ENCODE measurements around the gene FBH1. TPM values are rescaled to one million over a fixed set of nuclear protein-coding genes. Genes with fewer than 3 reads are reported as not detected.
A peak's percentile ranks its signal among the peaks of the same experiment; 100 is the strongest.
"Not testable (repeated sequence)": the region's sequence is repeated elsewhere in the genome, so short reads cannot be mapped to it uniquely, and the experiment has no call there.

The FBH1 gene
- total RNA-seq, 1 donor from 2014 or later: 71.5 TPM

- no peaks in the 10 kb centered on the region for H3K27me3 ChIP-seq (ENCODE audit: insufficient read depth, low read length)
- peaks cover 6% of the 10 kb centered on the region for H3K4me1 ChIP-seq (ENCODE audit: insufficient read depth, low read length)
- H3K27ac Mint-ChIP-seq (ENCODE audit: unreplicated experiment): no peak overlapping the region
- TF ChIP-seq CTCF (IDR thresholded peaks at IDR 0.05; ENCODE audit: insufficient read depth, low read depth, low read length) (no peak), EZH2 (IDR thresholded peaks at IDR 0.05; ENCODE audit: insufficient read depth, low read length) (no peak)
- no peak overlapping the region for H3K4me2 ChIP-seq (ENCODE audit: low read length)
- no peak overlapping the region for H3K9ac ChIP-seq (ENCODE audit: low read length)
- H3K4me3 ChIP-seq (ENCODE audit: insufficient read depth, low read depth, low read length): no peak overlapping the region
- no peaks in the 10 kb centered on the region for H3K36me3 ChIP-seq (ENCODE audit: insufficient read depth, low read length)
- H2AFZ ChIP-seq (ENCODE audit: low read depth, low read length): no peak overlapping the region
- no peaks in the 10 kb centered on the region for H3K9me3 ChIP-seq (ENCODE audit: insufficient read depth, low read depth, low read length)
- no peak for FAIRE-seq
- no peak overlapping the region for H3K27ac ChIP-seq (ENCODE audit: low read depth, low read length)
- no peaks in the 10 kb centered on the region for H4K20me1 ChIP-seq (ENCODE audit: insufficient read depth, low read length)
- peaks cover 6% of the 10 kb centered on the region for H3K4me1 Mint-ChIP-seq (ENCODE audit: low read depth, unreplicated experiment)
- H3K4me3 Mint-ChIP-seq (ENCODE audit: unreplicated experiment): no peak overlapping the region
- peaks cover 7% of the 10 kb centered on the region for H3K9me3 Mint-ChIP-seq (ENCODE audit: unreplicated experiment)
- H3K79me2 ChIP-seq (ENCODE audit: insufficient read depth, low read length): no peaks in the 10 kb centered on the region
- no peak for DNase-seq (ENCODE audit: low read depth)
- H3K36me3 Mint-ChIP-seq (ENCODE audit: low read depth, unreplicated experiment): no peaks in the 10 kb centered on the region
- H3K27me3 Mint-ChIP-seq (ENCODE audit: low read depth, unreplicated experiment): no peaks in the 10 kb centered on the region
Measured at GRCh38 chr10:5871596-5871995, 18.4 kb upstream of the FBH1 start.

- Histone ChIP-seq H3K27ac (ENCODE audit: low read depth, low read length) (no peak overlapping the region), H3K4me1 (ENCODE audit: insufficient read depth, low read length) (peaks cover 6% of the 10 kb centered on the region), H3K27me3 (ENCODE audit: insufficient read depth, low read length) (no peaks in the 10 kb centered on the region), H3K79me2 (ENCODE audit: insufficient read depth, low read length) (no peaks in the 10 kb centered on the region), H3K4me2 (ENCODE audit: low read length) (no peak overlapping the region), H3K9me3 (ENCODE audit: insufficient read depth, low read depth, low read length) (no peaks in the 10 kb centered on the region), H2AFZ (ENCODE audit: low read depth, low read length) (no peak overlapping the region), H4K20me1 (ENCODE audit: insufficient read depth, low read length) (no peaks in the 10 kb centered on the region), H3K4me3 (ENCODE audit: insufficient read depth, low read depth, low read length) (no peak overlapping the region), H3K36me3 (ENCODE audit: insufficient read depth, low read length) (peaks cover 6% of the 10 kb centered on the region), H3K9ac (ENCODE audit: low read length) (no peak overlapping the region)
- no peak for TF ChIP-seq EZH2 (IDR thresholded peaks at IDR 0.05; ENCODE audit: insufficient read depth, low read length)
- TF ChIP-seq CTCF (IDR thresholded peaks at IDR 0.05; ENCODE audit: insufficient read depth, low read depth, low read length): peak; percentile 80
- Mint-ChIP-seq H3K27me3 (ENCODE audit: low read depth, unreplicated experiment) (no peaks in the 10 kb centered on the region), H3K9me3 (ENCODE audit: unreplicated experiment) (peaks cover 4% of the 10 kb centered on the region), H3K4me1 (ENCODE audit: low read depth, unreplicated experiment) (peaks cover 6% of the 10 kb centered on the region), H3K36me3 (ENCODE audit: low read depth, unreplicated experiment) (no peaks in the 10 kb centered on the region), H3K27ac (ENCODE audit: unreplicated experiment) (no peak overlapping the region), H3K4me3 (ENCODE audit: unreplicated experiment) (no peak overlapping the region)
- FAIRE-seq: no peak
- no peak for DNase-seq (ENCODE audit: low read depth)
Measured at GRCh38 chr10:5873515-5873995, 16.5 kb upstream of the FBH1 start.

- peak; percentile 93 for DNase-seq (ENCODE audit: low read depth)
- Histone ChIP-seq H3K79me2 (ENCODE audit: insufficient read depth, low read length) (no peaks in the 10 kb centered on the region), H3K27ac (ENCODE audit: low read depth, low read length) (peak overlapping the region; percentile 32), H3K4me2 (ENCODE audit: low read length) (peak overlapping the region; percentile 50), H3K4me3 (ENCODE audit: insufficient read depth, low read depth, low read length) (no peak overlapping the region), H3K9me3 (ENCODE audit: insufficient read depth, low read depth, low read length) (no peaks in the 10 kb centered on the region), H3K36me3 (ENCODE audit: insufficient read depth, low read length) (peaks cover 6% of the 10 kb centered on the region), H2AFZ (ENCODE audit: low read depth, low read length) (no peak overlapping the region), H3K9ac (ENCODE audit: low read length) (peak overlapping the region; percentile 5), H3K4me1 (ENCODE audit: insufficient read depth, low read length) (peaks cover 6% of the 10 kb centered on the region), H3K27me3 (ENCODE audit: insufficient read depth, low read length) (no peaks in the 10 kb centered on the region), H4K20me1 (ENCODE audit: insufficient read depth, low read length) (no peaks in the 10 kb centered on the region)
- H3K9me3 Mint-ChIP-seq (ENCODE audit: unreplicated experiment): no peaks in the 10 kb centered on the region
- no peak overlapping the region for H3K4me3 Mint-ChIP-seq (ENCODE audit: unreplicated experiment)
- H3K27ac Mint-ChIP-seq (ENCODE audit: unreplicated experiment): no peak overlapping the region
- no peak for TF ChIP-seq EZH2 (IDR thresholded peaks at IDR 0.05; ENCODE audit: insufficient read depth, low read length)
- no peak for TF ChIP-seq CTCF (IDR thresholded peaks at IDR 0.05; ENCODE audit: insufficient read depth, low read depth, low read length)
- H3K4me1 Mint-ChIP-seq (ENCODE audit: low read depth, unreplicated experiment): peaks cover 6% of the 10 kb centered on the region
- FAIRE-seq: peak; percentile 26
- no peaks in the 10 kb centered on the region for H3K27me3 Mint-ChIP-seq (ENCODE audit: low read depth, unreplicated experiment)
- H3K36me3 Mint-ChIP-seq (ENCODE audit: low read depth, unreplicated experiment): peaks cover 6% of the 10 kb centered on the region
Measured at GRCh38 chr10:5876181-5876768, 13.8 kb upstream of the FBH1 start.

- H3K27ac Mint-ChIP-seq (ENCODE audit: unreplicated experiment); H3K27ac ChIP-seq (ENCODE audit: low read depth, low read length): not testable (repeated sequence)
Measured at GRCh38 chr10:5877041-5877440, 13.0 kb upstream of the FBH1 start.

More at GRCh38 chr10:5877041-5877440, 13.0 kb upstream of the FBH1 start:
- not testable (repeated sequence) for H3K27me3 ChIP-seq (ENCODE audit: insufficient read depth, low read length); H3K9me3 ChIP-seq (ENCODE audit: insufficient read depth, low read depth, low read length); H3K36me3 Mint-ChIP-seq (ENCODE audit: low read depth, unreplicated experiment); H3K4me1 Mint-ChIP-seq (ENCODE audit: low read depth, unreplicated experiment); H3K9ac ChIP-seq (ENCODE audit: low read length); H3K4me3 Mint-ChIP-seq (ENCODE audit: unreplicated experiment); DNase-seq (ENCODE audit: low read depth); H3K4me2 ChIP-seq (ENCODE audit: low read length); H3K27me3 Mint-ChIP-seq (ENCODE audit: low read depth, unreplicated experiment); H4K20me1 ChIP-seq (ENCODE audit: insufficient read depth, low read length); H3K36me3 ChIP-seq (ENCODE audit: insufficient read depth, low read length); H3K4me1 ChIP-seq (ENCODE audit: insufficient read depth, low read length); FAIRE-seq; H3K4me3 ChIP-seq (ENCODE audit: insufficient read depth, low read depth, low read length); H3K9me3 Mint-ChIP-seq (ENCODE audit: unreplicated experiment); H3K79me2 ChIP-seq (ENCODE audit: insufficient read depth, low read length); H2AFZ ChIP-seq (ENCODE audit: low read depth, low read length)
